GM21381 (cell line): ENCODE data around the gene PALM3.
"Not testable (repeated sequence)": the region's sequence is repeated elsewhere in the genome, so short reads cannot be mapped to it uniquely, and the experiment has no call there.

Experiments used
- ATAC-seq: cut with Tn5 transposase; IDR thresholded peaks from one replicate; pipeline ENCODE4 v1.9.1; 2021; ENCODE audit warnings: mild to moderate bottlenecking, moderate library complexity; ENCODE audit not compliant: unreplicated experiment

PALM3 gene

DNA sequence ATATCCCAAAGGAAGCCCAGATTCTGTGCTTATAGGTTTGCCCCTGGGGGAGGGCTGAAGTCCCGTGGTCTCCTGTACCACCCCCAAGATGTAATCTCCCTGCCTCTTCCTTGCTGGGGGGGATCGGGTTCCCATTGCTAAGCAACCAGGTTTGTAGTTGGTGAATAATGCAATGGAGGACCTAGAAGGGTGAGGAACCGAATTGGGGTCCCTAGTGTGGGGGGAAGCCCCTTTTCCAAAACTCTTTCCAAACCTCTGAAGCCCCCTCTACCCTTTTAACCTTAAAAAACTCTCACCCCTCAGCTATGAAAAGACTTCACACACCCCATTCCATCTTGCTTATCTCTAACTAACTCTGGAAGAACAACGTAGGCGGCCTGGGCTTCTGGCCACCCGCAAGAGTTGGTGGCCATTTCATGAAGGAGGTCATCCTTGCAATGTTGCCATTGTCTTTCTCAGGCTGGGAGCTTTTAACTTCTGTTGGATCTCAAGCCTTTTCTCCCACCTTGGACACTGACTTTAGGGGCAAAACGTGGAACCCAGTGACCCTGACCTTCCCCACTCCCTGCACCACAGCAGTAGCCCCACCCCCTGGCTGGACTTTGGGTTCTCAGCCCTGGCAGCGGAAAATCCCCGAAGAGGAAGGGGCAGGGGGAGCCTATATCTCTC, 661 bp downstream of the PALM3 start:
- ATAC-seq: no peak

DNA sequence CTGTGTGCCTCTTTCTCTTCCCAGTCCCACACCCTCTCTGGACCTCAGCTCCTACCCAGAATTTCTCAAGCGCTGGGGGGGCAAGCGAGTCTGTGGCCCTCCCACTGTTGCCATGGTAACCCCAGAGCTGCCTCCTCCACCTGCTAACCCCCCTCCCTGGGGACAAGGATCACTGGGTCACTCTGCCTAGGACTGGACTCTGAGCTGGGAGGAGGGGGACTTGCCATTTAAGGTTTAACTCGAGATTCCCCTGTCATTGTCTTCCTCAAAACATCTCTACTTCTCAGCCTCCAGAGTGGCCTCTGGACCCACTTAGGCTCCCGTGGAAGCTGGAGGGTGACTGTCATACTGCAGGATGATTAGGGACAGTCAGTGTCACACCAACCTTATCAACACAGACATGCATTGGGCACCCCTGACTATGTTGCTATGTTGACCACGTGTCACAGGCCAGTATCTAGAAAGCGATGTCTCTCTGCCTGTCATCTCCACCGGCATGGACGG, 2.2 kb downstream of the PALM3 start:
- ATAC-seq: no peak

DNA sequence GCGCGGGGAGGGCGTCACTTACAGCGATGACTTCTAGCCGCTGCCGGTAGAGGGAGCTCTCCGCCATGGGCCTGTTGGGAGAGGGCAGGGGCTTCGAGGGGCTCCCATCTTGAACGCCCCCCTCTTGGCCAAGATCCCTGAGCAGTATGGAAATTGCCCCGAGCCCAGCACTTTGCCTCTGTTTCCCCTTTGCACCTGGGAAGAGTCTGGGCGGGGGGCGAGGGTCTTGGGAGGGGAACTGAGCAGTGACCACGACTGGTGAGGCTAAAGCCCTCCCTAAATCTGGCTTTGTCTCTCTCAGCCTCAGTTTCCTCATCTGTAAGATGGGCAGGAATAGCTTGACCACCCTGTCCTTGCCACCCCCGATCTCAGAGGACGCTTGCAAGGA, 2.8 kb downstream of the PALM3 start:
- no peak for ATAC-seq

DNA sequence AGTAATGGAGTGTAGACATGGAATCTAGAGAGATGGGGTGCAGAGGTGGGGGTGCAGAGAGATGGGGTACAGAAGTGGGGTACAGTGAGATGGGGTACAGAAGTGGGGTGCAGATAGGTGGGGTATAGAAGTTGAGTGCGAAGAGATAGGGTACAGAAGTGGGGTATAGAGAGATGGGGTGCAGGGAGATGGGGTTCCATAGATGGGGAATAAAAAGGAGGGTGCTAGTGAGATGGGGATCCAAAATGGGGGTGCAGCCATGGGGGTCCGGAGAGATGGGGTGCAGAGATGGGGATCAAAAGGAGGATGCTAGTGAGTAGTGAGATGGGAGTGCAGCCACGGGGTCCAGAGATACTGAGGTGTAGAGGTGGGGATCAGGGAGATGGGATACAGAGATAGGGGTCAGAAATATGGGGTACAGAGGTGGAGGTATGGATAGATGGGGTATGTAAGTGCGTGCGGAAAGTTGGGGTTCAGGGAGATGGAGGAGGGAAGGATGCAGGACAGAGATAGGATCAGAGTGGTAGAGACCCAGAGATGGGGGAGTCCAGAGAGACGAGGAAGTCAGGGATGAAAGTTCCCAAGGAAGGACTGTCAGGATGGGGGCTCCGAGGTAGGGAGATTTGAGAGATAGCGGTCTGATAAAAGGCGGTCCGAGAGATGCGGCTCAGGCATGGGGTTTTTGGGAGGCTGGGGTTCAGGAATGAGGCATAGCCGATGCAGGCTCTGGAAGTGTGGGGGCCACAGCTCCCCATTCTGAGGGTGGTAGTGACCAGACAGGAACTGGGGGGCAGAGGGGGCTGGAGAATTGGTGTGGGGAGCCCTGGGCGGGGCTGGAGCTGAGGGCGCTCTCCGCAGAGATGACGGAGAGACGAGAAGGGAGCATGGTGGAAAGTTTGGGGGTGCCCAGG, 3.4 kb downstream of the PALM3 start:
- no peak for ATAC-seq

DNA sequence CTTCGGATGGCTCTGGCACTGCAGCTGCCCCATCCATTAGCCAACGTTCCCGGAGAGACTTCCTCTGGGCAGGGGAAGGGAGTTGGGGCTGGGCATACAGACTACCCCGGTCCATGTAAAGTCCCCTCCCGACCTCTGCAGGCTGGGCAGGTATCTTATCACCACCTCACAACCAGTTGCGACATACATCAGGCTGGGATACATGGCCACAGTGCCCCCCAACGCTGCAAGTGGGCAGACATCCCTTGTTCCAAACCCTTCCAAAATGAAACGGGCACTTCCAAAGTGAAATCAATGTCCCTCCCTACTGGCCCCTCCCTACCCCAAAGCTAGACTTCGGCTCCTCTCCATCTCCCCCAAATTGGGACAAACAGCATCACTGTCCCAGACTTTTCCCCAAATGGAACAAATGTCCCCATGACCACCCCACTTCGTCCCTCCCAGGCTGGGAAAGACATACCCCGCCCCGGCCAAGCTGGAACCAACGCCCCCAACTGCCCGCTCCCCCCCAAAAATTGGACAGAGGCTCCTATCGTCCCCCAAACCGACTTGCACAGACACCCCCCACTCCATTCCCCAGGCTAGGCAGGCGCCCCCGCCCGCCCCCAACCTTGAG, 5.0 kb downstream of the PALM3 start:
- no peak for ATAC-seq

DNA sequence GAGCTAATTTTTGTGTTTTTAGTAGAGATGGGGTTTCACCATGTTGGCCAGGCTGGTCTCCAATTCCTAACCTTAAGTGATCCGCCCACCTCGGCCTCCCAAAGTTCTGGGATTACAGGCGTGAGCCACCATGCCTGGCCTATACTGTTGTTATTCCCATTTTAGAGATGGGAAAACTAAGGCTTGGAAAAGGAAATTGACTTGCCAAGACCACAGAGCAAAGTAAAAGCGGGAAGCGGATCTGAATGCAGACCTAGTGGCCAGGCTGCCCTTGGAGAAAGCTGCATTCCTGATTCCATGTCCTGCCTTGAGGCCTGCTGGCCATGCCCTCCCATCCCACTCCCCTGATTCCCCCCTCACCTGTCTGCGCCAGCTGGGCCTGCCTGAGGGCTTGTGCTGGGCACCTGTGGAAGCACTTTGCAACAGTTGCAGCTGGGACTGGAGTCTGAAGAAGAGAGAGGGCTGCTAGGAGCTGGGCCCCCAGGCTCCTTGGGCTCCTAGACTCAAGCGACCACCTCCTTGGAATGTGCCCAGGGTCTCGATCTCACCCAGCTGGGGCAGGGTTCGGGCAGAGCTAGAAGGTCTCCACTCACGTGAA, 5.7 kb downstream of the PALM3 start:
- ATAC-seq: no peak

DNA sequence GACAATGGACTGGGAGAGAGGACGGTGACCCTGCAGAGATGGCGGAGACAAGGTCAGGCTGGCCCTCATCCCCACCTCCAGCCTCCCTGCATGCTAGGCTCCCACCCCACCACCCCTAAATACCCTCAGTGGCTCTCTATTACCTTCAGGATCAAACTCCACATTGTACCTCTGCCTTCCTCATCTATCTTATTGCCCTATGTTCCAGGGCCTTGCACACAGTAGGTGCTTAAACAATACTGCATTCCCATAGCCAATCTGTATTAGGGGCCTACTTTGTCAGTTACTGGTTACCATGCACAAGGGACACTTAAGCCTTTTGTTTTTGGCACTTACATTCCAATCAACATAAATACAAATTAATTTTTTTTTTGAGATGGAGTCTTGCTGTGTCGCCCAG, 6.5 kb downstream of the PALM3 start:
- ATAC-seq: no peak

- ATAC-seq: no peak
Measured at GRCh38 chr19:14054721-14055120, 7.2 kb downstream of the PALM3 start.

DNA sequence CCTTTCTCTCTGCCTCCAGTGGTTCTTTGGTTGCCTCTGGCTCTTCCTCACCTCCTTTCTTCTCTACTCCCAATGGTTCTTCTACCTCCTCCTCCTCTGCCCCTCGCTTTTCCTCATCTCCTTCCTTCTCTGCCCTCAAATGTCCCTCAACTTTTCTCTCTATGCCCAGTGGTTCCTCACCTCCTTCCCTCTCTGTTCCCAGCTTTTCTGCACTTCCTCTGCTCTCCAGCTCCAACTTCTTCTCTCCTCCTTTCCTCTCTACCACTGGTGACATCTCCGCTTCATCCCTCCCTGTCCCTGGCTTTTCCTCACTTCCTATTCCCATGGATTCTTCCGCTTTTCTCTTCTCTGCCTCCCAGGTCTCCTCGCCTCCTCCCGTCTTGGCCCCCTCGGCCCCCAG, 7.8 kb downstream of the PALM3 start:
- ATAC-seq: no peak

DNA sequence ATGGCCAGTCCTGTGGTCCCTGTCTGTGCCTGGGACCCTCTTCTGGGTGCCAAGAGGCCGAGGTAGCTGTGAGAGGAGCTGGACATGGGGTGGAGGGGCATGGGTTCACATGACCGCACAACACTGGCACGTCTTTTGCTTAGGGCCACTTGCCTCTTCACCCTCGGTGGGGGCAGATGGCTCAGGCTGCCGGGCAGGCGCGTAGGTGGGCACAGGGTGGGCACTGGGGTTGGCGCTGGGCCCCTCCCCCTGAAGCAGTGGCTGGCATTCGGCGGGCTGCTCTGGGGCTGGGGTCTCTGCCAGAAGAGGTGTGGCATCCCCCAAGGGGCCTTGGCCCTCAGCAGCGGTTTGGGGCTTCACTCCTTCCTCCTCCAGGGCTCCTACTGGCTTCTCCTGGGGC, 8.4 kb downstream of the PALM3 start:
- no peak for ATAC-seq

- no peak for ATAC-seq
Measured at GRCh38 chr19:14053032-14053431, 8.8 kb downstream of the PALM3 start.

- no peak for ATAC-seq
Measured at GRCh38 chr19:14052470-14052869, 9.4 kb downstream of the PALM3 start.

DNA sequence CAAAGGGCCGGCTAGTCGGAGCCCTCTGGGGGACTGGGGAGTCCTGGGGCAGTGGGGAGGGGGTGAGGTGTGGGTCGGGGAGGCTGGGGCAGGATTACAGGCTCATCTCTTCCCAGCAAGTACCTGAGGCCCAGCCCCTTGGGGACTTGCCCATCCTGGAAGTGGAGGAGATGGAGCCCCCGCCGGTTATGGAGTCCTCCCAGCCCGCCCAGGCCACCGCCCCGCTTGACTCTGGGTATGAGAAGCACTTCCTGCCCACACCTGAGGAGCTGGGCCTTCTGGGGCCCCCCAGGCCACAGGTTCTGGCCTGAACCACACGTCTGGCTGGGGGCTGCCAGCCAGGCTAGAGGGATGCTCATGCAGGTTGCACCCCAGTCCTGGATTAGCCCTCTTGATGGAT, 9.9 kb downstream of the PALM3 start:
- ATAC-seq: no peak

GRCh38 chr19:14050961-14051360, 10.9 kb downstream of the PALM3 start:
- not testable (repeated sequence) for ATAC-seq

DNA sequence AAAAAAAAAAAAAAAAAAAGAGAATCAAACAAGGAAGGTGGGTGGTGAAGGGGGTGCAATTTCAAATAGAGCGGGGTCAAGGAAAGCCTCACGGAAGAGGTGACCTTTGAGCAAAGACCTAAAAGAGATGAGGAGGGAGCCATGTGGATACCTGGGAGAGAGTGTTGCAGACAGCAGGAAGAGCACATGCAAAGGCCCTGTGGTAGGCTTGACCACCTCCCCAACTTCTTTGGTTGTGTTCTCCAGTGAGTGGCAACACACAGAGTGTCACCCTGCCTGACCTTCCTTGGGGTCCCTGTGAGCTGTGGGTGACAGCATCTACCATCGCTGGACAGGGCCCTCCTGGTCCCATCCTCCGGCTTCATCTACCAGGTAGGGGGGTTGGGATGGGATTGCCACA, 11.4 kb downstream of the PALM3 start:
- no peak for ATAC-seq

GRCh38 chr19:14048443-14049153, 13.3 kb downstream of the PALM3 start:
- no peak for ATAC-seq

GRCh38 chr19:14047866-14048265, 14.0 kb downstream of the PALM3 start:
- not testable (repeated sequence) for ATAC-seq

- ATAC-seq: not testable (repeated sequence)
Measured at GRCh38 chr19:14042659-14043608, 18.9 kb downstream of the PALM3 start.

DNA sequence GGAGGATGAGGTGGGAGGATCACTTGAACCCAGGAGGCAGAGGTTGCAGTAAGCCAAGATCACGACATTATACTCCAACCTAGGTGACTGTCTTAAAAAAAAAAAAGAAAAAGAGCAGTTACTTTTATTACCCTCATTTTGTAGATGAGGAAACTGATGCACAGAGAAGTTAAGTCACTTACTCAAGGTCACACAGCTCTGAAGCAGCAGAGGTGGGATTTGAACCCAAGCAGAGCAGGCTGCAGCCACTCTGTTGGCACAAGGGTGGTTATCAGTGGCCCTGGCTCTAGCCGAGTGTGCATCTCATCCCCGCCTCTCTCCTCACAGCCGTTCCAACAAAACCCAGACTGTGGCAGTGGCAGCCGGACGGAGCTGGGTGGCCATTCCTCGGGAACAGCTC, 22.7 kb downstream of the PALM3 start:
- ATAC-seq: no peak

GRCh38 chr19:14035706-14036105, 26.2 kb downstream of the PALM3 start:
- no peak for ATAC-seq
